Activated naive CD4-positive, alpha-beta T cell treated with anti-CD3 and anti-CD28 coated beads, Interleukin-2, amount 10 ng/mL, durations not matched to agents 7 days and 5 days (primary cell): ENCODE measurements around the gene CENPL.
"Not testable (repeated sequence)": the region's sequence is repeated elsewhere in the genome, so short reads cannot be mapped to it uniquely, and the experiment has no call there.

Source experiments
- CTCF ChIA-PET: fragments of 350-600 bp; sonication (Branson Sonifier 250); formaldehyde crosslinking; loops from one replicate; lab custom pipeline; 2021; ENCODE audit warnings: antibody characterized with exemption; lab: Charles Lee
- DNase-seq: peaks from one replicate; pipeline ENCODE4 v3.0.0-alpha.2; 2020
- H3K27ac Mint-ChIP-seq: one replicate; pipeline ENCODE4 v1.8.0; 2021; ENCODE audit warnings: mild to moderate bottlenecking, moderate library complexity, mixed read lengths
- H3K27me3 Mint-ChIP-seq: one replicate; pipeline ENCODE4 v1.8.0; 2021; ENCODE audit warnings: mild to moderate bottlenecking, mixed read lengths
- H3K36me3 Mint-ChIP-seq: one replicate; pipeline ENCODE4 v1.8.0; 2021; ENCODE audit warnings: mixed read lengths
- H3K4me1 Mint-ChIP-seq: one replicate; pipeline ENCODE4 v1.8.0; 2021; ENCODE audit warnings: mixed read lengths
- H3K4me3 Mint-ChIP-seq: one replicate; pipeline ENCODE4 v1.8.0; 2021; ENCODE audit warnings: mild to moderate bottlenecking, moderate library complexity, mixed read lengths
- H3K9me3 Mint-ChIP-seq: one replicate; pipeline ENCODE4 v1.8.0; 2021; ENCODE audit warnings: mixed read lengths

Gene CENPL

DNA sequence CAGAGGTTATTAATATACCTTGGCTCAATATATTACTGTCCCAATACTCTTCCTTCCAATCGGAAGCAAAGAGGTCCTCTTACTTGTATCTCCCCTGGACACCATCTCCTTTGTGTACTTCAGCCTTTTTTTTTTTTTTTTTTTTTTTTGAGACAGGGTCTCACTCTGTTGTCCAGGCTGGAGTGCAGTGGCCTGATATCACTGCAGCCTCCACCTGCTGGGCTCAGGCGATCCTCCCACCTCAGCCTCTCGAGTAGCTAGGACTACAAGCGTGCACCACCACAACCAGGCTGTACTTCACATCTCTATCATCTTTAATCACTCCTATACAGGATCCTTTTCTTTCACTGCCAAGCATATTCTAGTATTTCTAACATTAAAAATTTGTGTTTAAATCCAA lies 3.0 kb downstream of the CENPL start:
- CTCF ChIA-PET, result no interaction called here
- H3K9me3 Mint-ChIP-seq, result no peaks in the 10 kb centered on the region
- H3K27ac Mint-ChIP-seq, result no peak overlapping the region
- H3K27me3 Mint-ChIP-seq, result no peaks in the 10 kb centered on the region
- H3K4me1 Mint-ChIP-seq, result peaks cover 56% of the 10 kb centered on the region
- peaks cover 49% of the 10 kb centered on the region for H3K36me3 Mint-ChIP-seq
- no peak overlapping the region for H3K4me3 Mint-ChIP-seq
- no peak for DNase-seq

DNA sequence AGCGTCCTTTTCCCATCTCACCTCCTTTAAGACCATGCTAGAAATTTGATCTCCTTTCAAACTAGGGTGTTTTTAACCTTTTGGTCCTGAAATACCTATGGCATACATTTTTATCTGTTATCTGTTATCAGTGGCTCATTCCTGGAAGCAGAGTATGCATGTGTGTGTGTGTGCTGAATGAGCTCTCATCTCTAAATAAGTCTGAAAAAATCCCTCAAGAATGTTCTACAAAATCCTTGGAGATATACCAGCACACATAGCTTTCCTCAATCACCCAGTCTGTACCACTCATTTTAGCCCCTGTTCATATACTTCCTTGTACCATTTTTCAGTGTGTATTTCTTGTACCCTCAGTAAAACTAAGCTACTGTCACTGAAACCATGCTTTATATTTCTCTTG lies 6.2 kb downstream of the CENPL start:
- DNase-seq, result no peak
- Mint-ChIP-seq H3K4me3 (no peak overlapping the region), H3K27me3 (no peaks in the 10 kb centered on the region), H3K27ac (no peak overlapping the region), H3K4me1 (peaks cover 55% of the 10 kb centered on the region), H3K9me3 (no peaks in the 10 kb centered on the region), H3K36me3 (peaks cover 69% of the 10 kb centered on the region)
- CTCF ChIA-PET, result interaction anchor here (0.6 to 1.3 kb wide), 2 partner anchors 88 to 389 kb away, joined by 3 to 4 read pairs; no protein-coding TSS in a partner anchor

DNA sequence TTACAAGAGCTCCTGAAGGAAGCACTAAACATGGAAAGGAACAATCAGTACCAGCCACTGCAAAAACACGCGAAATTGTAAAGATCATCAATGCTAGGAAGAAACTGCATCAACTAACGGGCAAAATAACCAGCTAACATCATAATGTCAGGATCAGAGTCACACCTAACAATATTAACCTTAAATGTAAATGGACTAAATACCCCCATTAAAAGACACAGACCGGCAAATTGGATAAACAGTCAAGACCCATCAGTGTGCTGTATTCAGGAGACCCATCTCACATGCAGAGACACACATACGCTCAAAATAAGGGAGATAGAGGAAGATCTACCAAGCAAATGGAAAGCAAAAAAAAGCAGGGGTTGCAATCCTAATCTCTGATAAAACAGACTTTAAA lies 11.0 kb downstream of the CENPL start:
- CTCF ChIA-PET, result interaction anchor here (0.6 kb wide), 1 partner anchor 89 kb away, joined by 3 read pairs; no protein-coding TSS in a partner anchor
- H3K4me3 Mint-ChIP-seq, H3K27ac Mint-ChIP-seq, H3K27me3 Mint-ChIP-seq, DNase-seq, H3K9me3 Mint-ChIP-seq: not testable (repeated sequence)
- Mint-ChIP-seq H3K36me3 (peaks cover 74% of the 10 kb centered on the region), H3K4me1 (peaks cover 31% of the 10 kb centered on the region)

DNA sequence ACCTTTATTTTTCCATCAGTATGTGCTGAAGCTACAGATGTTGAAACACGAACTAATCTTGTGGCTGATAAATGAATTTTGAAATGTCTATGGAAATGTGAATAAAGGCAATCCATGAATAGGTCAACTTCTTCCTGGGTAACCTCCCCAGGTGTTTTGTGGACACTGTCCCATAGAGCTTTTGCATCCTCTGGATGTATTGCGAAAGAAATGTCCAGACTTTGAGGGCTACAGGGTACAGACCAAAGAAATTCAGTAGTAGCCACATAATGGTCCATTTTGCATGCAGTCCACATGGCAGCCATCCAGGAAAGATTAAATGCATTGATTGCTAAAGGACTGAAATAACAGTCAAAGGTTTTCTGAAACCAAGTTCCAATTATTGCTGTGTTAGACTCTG lies 21.7 kb downstream of the CENPL start:
- Mint-ChIP-seq H3K9me3 (no peaks in the 10 kb centered on the region), H3K36me3 (peaks cover 51% of the 10 kb centered on the region), H3K27ac (no peak overlapping the region), H3K27me3 (no peaks in the 10 kb centered on the region), H3K4me1 (no peaks in the 10 kb centered on the region), H3K4me3 (no peak overlapping the region)
- DNase-seq, result no peak
- CTCF ChIA-PET, result no interaction called here

DNA sequence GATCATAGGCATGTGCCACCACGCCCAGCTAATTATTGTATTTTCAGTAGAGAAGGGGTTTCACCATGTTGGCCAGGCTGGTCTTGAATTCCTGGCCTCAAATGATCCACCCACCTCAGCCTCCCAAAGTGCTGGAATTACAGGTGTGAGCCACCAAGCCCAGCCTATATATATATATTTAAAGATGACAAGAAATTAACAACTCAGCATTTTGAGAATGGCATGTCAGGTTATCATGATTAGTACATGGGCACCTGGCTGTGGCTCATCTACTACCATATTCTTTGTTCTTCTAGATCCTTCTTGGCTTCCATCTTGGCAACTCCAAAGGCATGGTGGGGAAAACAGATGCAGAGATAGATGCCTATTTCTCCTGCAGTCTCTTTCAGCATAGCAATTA lies 24.7 kb downstream of the CENPL start:
- DNase-seq, CTCF ChIA-PET, H3K9me3 Mint-ChIP-seq, H3K27ac Mint-ChIP-seq, H3K27me3 Mint-ChIP-seq, H3K4me3 Mint-ChIP-seq, H3K4me1 Mint-ChIP-seq: not testable (repeated sequence)
- peaks cover 49% of the 10 kb centered on the region for H3K36me3 Mint-ChIP-seq

DNA sequence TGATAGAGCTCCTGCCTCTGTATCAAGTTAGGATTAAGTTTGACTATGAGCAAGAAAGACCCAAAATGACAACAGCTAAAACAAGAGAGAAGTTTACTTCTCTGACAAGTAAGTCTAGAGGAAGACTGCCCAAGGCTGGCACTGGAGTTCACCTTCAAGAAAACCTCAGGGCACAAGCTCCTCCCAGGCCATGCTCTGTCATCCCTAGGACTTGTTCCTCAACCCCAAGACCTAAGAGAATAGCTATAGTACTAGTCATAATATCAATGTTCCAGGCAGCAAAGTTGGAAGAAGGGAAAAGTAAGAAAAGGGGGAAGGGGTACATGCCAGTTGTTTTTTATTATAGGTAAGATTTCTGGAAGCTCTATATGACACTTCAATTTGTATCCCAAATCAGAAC lies 26.6 kb downstream of the CENPL start:
- DNase-seq, result no peak
- Mint-ChIP-seq H3K27me3 (no peaks in the 10 kb centered on the region), H3K27ac (no peak overlapping the region), H3K36me3 (peaks cover 47% of the 10 kb centered on the region), H3K4me1 (no peaks in the 10 kb centered on the region), H3K9me3 (no peaks in the 10 kb centered on the region), H3K4me3 (no peak overlapping the region)
- CTCF ChIA-PET, result no interaction called here

DNA sequence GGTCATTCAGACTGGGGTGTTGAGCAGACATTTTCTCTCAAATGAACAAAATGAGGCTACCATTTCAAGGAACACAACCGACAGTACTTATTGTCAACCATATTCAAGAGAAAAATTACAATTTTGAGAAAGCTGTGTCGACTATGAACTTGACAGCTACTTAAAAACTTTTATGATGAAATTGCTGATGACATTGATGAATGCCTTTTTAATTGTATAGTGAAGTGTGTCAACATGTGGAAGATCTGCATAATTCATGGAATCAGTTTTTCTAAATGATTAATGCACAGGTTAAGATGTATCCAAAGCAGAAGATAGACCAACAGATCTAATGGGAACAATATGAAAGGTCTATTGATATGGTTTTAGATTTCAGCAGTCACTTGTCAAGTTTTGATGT lies 34.8 kb downstream of the CENPL start:
- CTCF ChIA-PET, result no interaction called here

DNA sequence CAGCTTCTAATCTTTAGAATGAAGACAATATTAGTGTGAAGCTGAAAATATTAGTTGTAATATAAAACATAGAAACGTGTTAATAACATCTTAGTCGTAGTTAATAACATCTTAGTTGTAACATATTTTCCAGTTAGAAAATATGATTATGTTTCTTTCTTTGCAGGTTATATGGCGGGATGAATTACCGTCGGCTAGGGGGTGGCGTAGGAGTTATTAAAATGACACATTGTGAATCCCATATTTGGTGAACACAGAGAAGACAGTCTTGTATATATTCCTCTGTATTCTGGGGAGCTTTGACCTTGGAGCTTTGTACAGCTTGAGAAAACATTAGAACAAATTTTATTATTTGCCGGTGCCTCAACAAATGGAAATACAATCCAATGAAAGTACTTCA lies 39.7 kb downstream of the CENPL start:
- H3K27ac Mint-ChIP-seq, result no peak overlapping the region

More for the DNA sequence above, 34.8 kb downstream of the CENPL start:
- H3K4me3 Mint-ChIP-seq, result no peak overlapping the region
- no peak for DNase-seq
- no peaks in the 10 kb centered on the region for H3K9me3 Mint-ChIP-seq
- H3K36me3 Mint-ChIP-seq, result peaks cover 35% of the 10 kb centered on the region
- H3K27me3 Mint-ChIP-seq, result no peaks in the 10 kb centered on the region
- H3K27ac Mint-ChIP-seq, result no peak overlapping the region
- no peaks in the 10 kb centered on the region for H3K4me1 Mint-ChIP-seq

DNA sequence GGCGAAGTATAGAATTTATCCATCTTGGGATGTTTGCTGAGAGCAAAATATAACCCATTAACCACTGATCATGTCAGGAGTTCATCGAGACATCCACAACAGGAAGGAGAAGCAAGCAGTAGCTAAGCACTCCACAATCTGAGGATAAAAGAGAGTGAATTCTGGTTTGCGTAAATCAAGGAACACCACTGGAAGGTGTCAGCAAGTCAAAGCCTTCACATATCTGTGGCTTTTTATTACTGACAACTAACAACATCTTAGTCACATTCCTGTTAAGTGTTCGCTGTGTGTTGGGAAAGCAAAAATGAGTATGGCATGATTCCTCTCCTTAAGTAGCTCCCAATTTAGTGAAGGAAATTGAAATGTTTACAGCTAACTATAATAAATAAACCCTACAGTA lies 44.7 kb downstream of the CENPL start:
- peaks cover 62% of the 10 kb centered on the region for H3K36me3 Mint-ChIP-seq
- CTCF ChIA-PET, result no interaction called here
- H3K27ac Mint-ChIP-seq, result no peak overlapping the region
- H3K4me3 Mint-ChIP-seq, result no peak overlapping the region
- no peaks in the 10 kb centered on the region for H3K4me1 Mint-ChIP-seq
- no peaks in the 10 kb centered on the region for H3K9me3 Mint-ChIP-seq
- no peaks in the 10 kb centered on the region for H3K27me3 Mint-ChIP-seq
- DNase-seq, result no peak

More for the DNA sequence above, 39.7 kb downstream of the CENPL start:
- H3K27me3 Mint-ChIP-seq, result no peaks in the 10 kb centered on the region
- H3K4me1 Mint-ChIP-seq, result no peaks in the 10 kb centered on the region
- DNase-seq, result no peak
- H3K9me3 Mint-ChIP-seq, result no peaks in the 10 kb centered on the region
- peaks cover 37% of the 10 kb centered on the region for H3K36me3 Mint-ChIP-seq
- CTCF ChIA-PET, result no interaction called here
- no peak overlapping the region for H3K4me3 Mint-ChIP-seq

DNA sequence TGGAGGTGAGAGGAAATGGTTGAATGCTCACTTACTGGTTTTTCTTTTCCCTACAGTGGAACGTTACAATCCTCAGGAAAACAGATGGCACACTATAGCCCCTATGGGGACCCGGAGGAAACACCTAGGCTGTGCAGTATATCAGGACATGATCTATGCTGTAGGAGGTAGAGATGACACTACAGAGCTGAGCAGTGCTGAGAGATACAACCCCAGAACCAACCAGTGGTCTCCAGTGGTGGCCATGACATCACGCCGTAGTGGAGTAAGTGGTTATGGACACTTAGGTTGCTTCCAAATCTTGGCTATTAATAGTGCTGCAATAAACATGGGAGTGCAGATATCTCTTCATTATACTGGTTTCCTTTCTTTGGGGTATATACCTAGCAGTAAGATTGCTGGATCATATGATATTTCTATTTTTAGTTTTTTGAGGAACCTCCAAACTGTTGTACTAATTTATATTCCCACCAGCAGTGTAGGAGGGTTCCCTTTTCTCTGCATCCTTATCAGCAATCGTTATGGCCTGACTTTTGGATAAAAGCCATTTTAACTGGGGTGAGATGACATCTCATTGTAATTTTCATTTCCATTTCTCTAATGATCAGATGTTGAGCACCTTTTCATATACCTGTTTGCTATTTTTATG lies 49.0 kb downstream of the CENPL start:
- no peak for DNase-seq
- CTCF ChIA-PET, result no interaction called here
- Mint-ChIP-seq H3K4me3 (no peak overlapping the region), H3K27me3 (no peaks in the 10 kb centered on the region), H3K27ac (no peak overlapping the region), H3K4me1 (no peaks in the 10 kb centered on the region), H3K36me3 (peaks cover 50% of the 10 kb centered on the region), H3K9me3 (no peaks in the 10 kb centered on the region)

DNA sequence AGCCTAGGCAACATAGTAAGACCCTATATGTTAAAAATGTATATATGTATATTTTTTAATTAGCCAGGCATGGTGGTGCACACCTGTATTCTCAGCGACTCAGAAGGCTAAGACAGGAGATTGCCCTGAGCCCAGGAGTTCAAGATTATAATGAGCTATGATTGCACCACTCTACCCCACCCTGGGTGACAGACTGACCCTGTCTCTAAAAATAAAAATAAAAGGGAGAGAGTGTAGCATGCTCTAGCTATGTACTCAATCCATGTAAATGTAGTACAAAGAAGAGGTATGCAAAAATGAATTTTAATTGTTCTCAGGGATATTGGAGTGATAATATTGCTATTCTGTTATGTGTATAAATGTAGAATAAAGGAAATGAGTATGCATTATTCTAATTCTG lies 53.1 kb downstream of the CENPL start:
- no peaks in the 10 kb centered on the region for H3K27me3 Mint-ChIP-seq
- H3K4me3 Mint-ChIP-seq, result no peak overlapping the region
- peaks cover 4% of the 10 kb centered on the region for H3K4me1 Mint-ChIP-seq
- peaks cover 41% of the 10 kb centered on the region for H3K36me3 Mint-ChIP-seq
- peak overlapping the region; percentile 1 for H3K27ac Mint-ChIP-seq
- CTCF ChIA-PET, result interaction anchor here (0.6 kb wide), 1 partner anchor 16 kb away, joined by 5 read pairs; no protein-coding TSS in a partner anchor
- no peak for DNase-seq
- H3K9me3 Mint-ChIP-seq, result no peaks in the 10 kb centered on the region

DNA sequence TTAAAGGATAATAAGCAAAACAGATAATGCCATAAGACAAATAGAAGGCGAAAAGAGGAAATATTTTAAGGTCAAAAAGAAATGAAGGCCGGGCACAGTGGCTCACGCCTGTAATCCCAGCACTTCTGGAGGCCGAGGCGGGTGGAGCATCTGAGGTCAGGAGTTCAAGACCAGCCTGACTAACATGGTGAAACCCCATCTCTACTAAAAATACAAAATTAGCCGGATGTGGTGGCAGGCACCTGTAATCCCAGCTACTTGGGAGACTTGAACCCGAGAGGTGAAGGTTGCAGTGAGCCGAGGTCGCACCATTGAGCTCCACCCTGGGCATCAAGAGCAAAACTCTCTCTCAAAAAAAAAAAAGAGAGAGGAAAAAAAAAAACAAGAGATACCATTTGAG lies 54.4 kb downstream of the CENPL start:
- H3K4me3 Mint-ChIP-seq, H3K9me3 Mint-ChIP-seq, CTCF ChIA-PET, H3K27me3 Mint-ChIP-seq, H3K4me1 Mint-ChIP-seq, DNase-seq: not testable (repeated sequence)
- peak overlapping the region; percentile 71 for H3K27ac Mint-ChIP-seq
- peaks cover 30% of the 10 kb centered on the region for H3K36me3 Mint-ChIP-seq

DNA sequence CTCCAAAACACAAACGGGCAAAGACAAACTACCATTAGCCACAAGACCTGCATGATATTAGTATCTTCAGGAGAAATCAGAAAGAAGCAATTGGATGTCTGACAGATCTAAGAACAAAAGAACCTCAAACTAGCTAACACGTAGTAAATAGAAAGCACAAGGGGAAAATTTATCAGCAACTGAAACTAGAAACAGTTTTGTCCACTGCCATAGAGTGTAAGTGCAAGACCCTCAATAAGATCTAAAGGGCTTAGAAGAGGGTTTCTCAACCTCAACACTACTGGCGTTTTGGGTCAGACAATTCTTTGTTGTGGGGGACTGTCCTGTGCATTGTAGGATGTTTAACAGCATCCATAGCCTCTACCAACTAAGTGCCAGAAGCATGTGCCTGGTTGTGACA lies 55.9 kb downstream of the CENPL start:
- H3K36me3 Mint-ChIP-seq, result peaks cover 36% of the 10 kb centered on the region
- H3K9me3 Mint-ChIP-seq, result peaks cover 8% of the 10 kb centered on the region
- H3K4me3 Mint-ChIP-seq, result no peak overlapping the region
- no peak for DNase-seq
- peaks cover 4% of the 10 kb centered on the region for H3K4me1 Mint-ChIP-seq
- CTCF ChIA-PET, result no interaction called here
- no peaks in the 10 kb centered on the region for H3K27me3 Mint-ChIP-seq
- H3K27ac Mint-ChIP-seq, result no peak overlapping the region

DNA sequence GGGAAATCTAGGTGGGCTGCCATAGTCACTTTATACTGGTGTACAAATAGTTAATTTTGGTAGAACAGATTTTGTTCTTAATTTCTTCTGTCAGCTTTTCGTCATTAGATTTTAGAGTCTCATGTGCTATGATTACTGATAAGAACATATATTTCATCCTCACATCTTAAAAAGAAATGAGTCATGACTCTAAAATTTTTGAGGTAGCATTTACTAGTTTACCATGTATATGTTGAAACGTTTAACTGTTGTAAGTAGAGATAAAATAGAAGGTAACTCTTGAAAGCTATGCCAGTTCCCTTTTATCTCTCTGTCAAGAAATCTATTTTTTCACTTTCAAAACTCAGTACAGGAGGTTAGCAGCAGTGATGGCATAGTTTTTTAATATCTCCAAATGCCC lies 56.5 kb downstream of the CENPL start:
- DNase-seq, result no peak
- peaks cover 4% of the 10 kb centered on the region for H3K4me1 Mint-ChIP-seq
- no peaks in the 10 kb centered on the region for H3K27me3 Mint-ChIP-seq
- H3K27ac Mint-ChIP-seq, result no peak overlapping the region
- peaks cover 14% of the 10 kb centered on the region for H3K9me3 Mint-ChIP-seq
- H3K4me3 Mint-ChIP-seq, result no peak overlapping the region
- H3K36me3 Mint-ChIP-seq, result peaks cover 42% of the 10 kb centered on the region
- CTCF ChIA-PET, result no interaction called here

DNA sequence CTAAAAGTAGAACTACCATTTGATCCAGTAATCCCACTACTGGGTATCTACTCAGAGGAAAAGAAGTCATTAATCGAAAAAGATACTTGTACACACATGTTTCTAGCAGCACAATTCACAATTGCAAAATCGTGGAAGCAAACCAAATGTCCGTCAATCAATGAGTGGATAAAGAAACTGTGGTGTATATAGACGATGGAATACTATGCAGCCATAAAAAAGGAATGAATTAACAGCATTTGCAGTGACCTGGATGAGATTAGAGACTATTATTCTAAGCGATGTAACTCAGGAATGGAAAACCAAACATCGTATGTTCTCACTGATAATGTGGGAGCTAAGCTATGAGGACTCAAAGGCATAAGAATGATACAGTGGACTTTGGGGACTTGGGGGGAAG lies 60.4 kb downstream of the CENPL start:
- DNase-seq, CTCF ChIA-PET, H3K4me3 Mint-ChIP-seq, H3K27me3 Mint-ChIP-seq, H3K27ac Mint-ChIP-seq: not testable (repeated sequence)
- peaks cover 27% of the 10 kb centered on the region for H3K4me1 Mint-ChIP-seq
- H3K9me3 Mint-ChIP-seq, result peaks cover 46% of the 10 kb centered on the region
- H3K36me3 Mint-ChIP-seq, result peaks cover 65% of the 10 kb centered on the region
